ENCODE data around the gene ATG4C.

The ATG4C gene

GRCh38 chr1:62794053-62794452, 10.1 kb downstream of the ATG4C start:
- no peak overlapping the region for H3K4me3 ChIP-seq (ENCODE audit: low read depth, low read length)
- no peak for TF ChIP-seq CTCF (IDR thresholded peaks at IDR 0.05; ENCODE audit: low read depth, low read length)

- TF ChIP-seq CTCF (IDR thresholded peaks at IDR 0.05; ENCODE audit: low read depth, low read length): no peak
Observed at GRCh38 chr1:62796221-62796620, 12.3 kb downstream of the ATG4C start.

GRCh38 chr1:62799688-62800087, 15.8 kb downstream of the ATG4C start:
- TF ChIP-seq CTCF (IDR thresholded peaks at IDR 0.05; ENCODE audit: low read depth, low read length): no peak
- H3K4me3 ChIP-seq (ENCODE audit: low read depth, low read length): no peak overlapping the region

More at GRCh38 chr1:62796221-62796620, 12.3 kb downstream of the ATG4C start:
- H3K4me3 ChIP-seq (ENCODE audit: low read depth, low read length): no peak overlapping the region

- no peak for TF ChIP-seq CTCF (IDR thresholded peaks at IDR 0.05; ENCODE audit: low read depth, low read length)
- no peak overlapping the region for H3K4me3 ChIP-seq (ENCODE audit: low read depth, low read length)
Observed at GRCh38 chr1:62800281-62800680, 16.3 kb downstream of the ATG4C start.

- no peak for TF ChIP-seq CTCF (IDR thresholded peaks at IDR 0.05; ENCODE audit: low read depth, low read length)
- no peak overlapping the region for H3K4me3 ChIP-seq (ENCODE audit: low read depth, low read length)
Observed at GRCh38 chr1:62800825-62801306, 16.9 kb downstream of the ATG4C start.

GRCh38 chr1:62809788-62810187, 25.9 kb downstream of the ATG4C start:
- H3K4me3 ChIP-seq (ENCODE audit: low read depth, low read length): no peak overlapping the region
- TF ChIP-seq CTCF (IDR thresholded peaks at IDR 0.05; ENCODE audit: low read depth, low read length): no peak

GRCh38 chr1:62810420-62811274, 26.7 kb downstream of the ATG4C start:
- no peak overlapping the region for H3K4me3 ChIP-seq (ENCODE audit: low read depth, low read length)
- TF ChIP-seq CTCF (IDR thresholded peaks at IDR 0.05; ENCODE audit: low read depth, low read length): no peak
